HEK293T (cell line): ENCODE data around the gene SLCO3A1.

ENCODE experiments used
- CTCF ChIA-PET: fragments of 350-600 bp; formaldehyde crosslinking; extraction: SDS; loops from one replicate; lab custom pipeline; 2021; ENCODE audit warnings: antibody characterized with exemption, inconsistent platforms; lab: Yijun Ruan, JAX
- POLR2A ChIA-PET: fragments of 350-600 bp; formaldehyde crosslinking; extraction: SDS; loops from one replicate; lab custom pipeline; 2020; ENCODE audit warnings: antibody characterized with exemption, inconsistent platforms; lab: Yijun Ruan, JAX
- DNase-seq: peaks from one replicate; pipeline ENCODE4 v3.0.0; 2012; ENCODE audit warnings: mixed read lengths; ENCODE audit errors: extremely low spot score
- ARNT ChIP-seq: fragments of 450-650 bp; IDR thresholded peaks from 2 replicates; pipeline ENCODE4 v1.6.1; 2017; ENCODE audit warnings: mild to moderate bottlenecking
- BHLHE40 ChIP-seq: fragments of 450-650 bp; IDR thresholded peaks from 2 replicates; pipeline ENCODE4 v1.6.1; 2016; ENCODE audit warnings: mild to moderate bottlenecking, moderate library complexity, borderline replicate concordance
- CTBP1 ChIP-seq: fragments of 450-650 bp; IDR thresholded peaks from 2 replicates; pipeline ENCODE4 v1.6.1; 2016; ENCODE audit warnings: borderline replicate concordance
- ELF4 ChIP-seq: fragments of 450-650 bp; IDR thresholded peaks from 2 replicates; pipeline ENCODE4 v1.6.1; 2017; ENCODE audit warnings: antibody characterized with exemption
- FOXA1 ChIP-seq: fragments of 450-650 bp; IDR thresholded peaks from 2 replicates; pipeline ENCODE4 v1.6.1; 2016; ENCODE audit warnings: mild to moderate bottlenecking
- FOXK2 ChIP-seq: fragments of 450-650 bp; IDR thresholded peaks from 2 replicates; pipeline ENCODE4 v1.6.1; 2016; ENCODE audit warnings: mild to moderate bottlenecking
- FOXM1 ChIP-seq: fragments of 450-650 bp; IDR thresholded peaks from 2 replicates; pipeline ENCODE4 v1.6.1; 2017; ENCODE audit warnings: mild to moderate bottlenecking, borderline replicate concordance
- HDGF ChIP-seq: fragments of 450-650 bp; IDR thresholded peaks from 2 replicates; pipeline ENCODE4 v1.6.1; 2017; ENCODE audit warnings: antibody characterized with exemption, borderline replicate concordance
- L3MBTL2 ChIP-seq: fragments of 450-650 bp; conservative IDR thresholded peaks from 2 replicates; pipeline ENCODE4 v1.6.1; 2016; ENCODE audit warnings: mild to moderate bottlenecking
- LEF1 ChIP-seq: fragments of 450-650 bp; IDR thresholded peaks from 2 replicates; pipeline ENCODE4 v1.6.1; 2017; ENCODE audit warnings: mild to moderate bottlenecking, borderline replicate concordance
- NFRKB ChIP-seq: fragments of 450-650 bp; IDR thresholded peaks from 2 replicates; pipeline ENCODE4 v1.6.1; 2016; ENCODE audit warnings: mild to moderate bottlenecking, moderate library complexity
- SP1 ChIP-seq: fragments of 450-650 bp; IDR thresholded peaks from 2 replicates; pipeline ENCODE4 v1.6.1; 2017
- SUZ12 ChIP-seq: fragments of 450-650 bp; IDR thresholded peaks from 2 replicates; pipeline ENCODE4 v1.6.1; 2016; ENCODE audit warnings: mild to moderate bottlenecking
- TARDBP ChIP-seq: fragments of 450-650 bp; IDR thresholded peaks from 2 replicates; pipeline ENCODE4 v1.6.1; 2016
- ZNF384 ChIP-seq: fragments of 450-650 bp; IDR thresholded peaks from 2 replicates; pipeline ENCODE4 v1.6.1; 2016
- TF ChIP-seq, protein P1 (sequence below): fragments of 450-650 bp; IDR thresholded peaks from 2 replicates; pipeline ENCODE4 v1.6.1; 2016

SLCO3A1 gene

GRCh38 chr15:92076541-92076940 lies 223.0 kb downstream of the SLCO3A1 start:
- TF ChIP-seq HDGF (no peak), LEF1 (no peak), FOXK2 (no peak), NFRKB (no peak), BHLHE40 (no peak), ELF4 (no peak), FOXA1 (no peak), ZNF384 (no peak), L3MBTL2 (no peak)
- TF ChIP-seq, protein P1, sequence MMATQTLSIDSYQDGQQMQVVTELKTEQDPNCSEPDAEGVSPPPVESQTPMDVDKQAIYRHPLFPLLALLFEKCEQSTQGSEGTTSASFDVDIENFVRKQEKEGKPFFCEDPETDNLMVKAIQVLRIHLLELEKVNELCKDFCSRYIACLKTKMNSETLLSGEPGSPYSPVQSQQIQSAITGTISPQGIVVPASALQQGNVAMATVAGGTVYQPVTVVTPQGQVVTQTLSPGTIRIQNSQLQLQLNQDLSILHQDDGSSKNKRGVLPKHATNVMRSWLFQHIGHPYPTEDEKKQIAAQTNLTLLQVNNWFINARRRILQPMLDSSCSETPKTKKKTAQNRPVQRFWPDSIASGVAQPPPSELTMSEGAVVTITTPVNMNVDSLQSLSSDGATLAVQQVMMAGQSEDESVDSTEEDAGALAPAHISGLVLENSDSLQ = no peak
- CTCF ChIA-PET = no interaction called here
- no peak for DNase-seq

DNA sequence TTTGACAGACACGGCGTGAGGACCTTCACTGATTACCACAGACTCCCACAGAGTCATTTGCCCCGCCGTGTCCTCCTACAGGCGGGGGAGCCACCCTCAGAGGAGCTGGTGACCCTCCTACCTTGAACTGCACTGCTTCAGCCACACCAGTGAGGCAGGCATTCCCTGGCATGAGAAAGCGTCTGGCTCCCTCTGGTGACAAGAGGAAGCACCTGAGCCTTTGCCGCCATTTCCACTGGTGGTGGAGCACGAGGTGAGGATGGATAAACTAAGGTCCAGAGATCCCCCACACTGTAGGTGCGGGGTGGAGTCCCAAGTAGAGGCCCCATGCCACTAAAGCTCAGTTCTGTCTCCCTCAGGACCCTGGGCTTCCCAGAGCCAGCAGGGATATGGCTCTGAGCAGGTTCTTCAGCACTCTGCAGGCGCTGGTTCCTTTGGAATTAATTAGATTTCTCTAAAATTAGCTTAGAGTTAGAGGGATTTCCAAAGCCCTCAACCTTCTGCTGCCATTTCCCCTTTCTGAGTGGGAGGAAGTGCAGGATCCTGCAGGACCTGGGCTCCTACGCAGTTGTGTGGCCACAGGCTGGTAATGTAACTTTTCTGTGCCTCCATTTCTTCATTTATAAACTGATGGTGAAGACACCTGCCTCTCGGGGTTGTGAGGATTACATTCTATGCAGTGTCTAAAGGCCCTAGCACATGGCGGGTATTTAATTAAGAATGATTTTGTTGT lies 224.0 kb downstream of the SLCO3A1 start:
- ChIA-PET CTCF (interaction anchor here (0.7 to 3.1 kb wide), 5 partner anchors 13 to 372 kb away, joined by 3 to 15 read pairs (median 5); partner anchors contain the start of gene SLCO3A1), POLR2A (no interaction called here)
- DNase-seq = peak; percentile 65
- TF ChIP-seq, protein P1 = no peak
- TF ChIP-seq CTBP1 = no peak
- peak; percentile 94 for TF ChIP-seq L3MBTL2
- TF ChIP-seq ARNT = no peak

More at GRCh38 chr15:92076541-92076940, 223.0 kb downstream of the SLCO3A1 start:
- POLR2A ChIA-PET = no interaction called here

DNA sequence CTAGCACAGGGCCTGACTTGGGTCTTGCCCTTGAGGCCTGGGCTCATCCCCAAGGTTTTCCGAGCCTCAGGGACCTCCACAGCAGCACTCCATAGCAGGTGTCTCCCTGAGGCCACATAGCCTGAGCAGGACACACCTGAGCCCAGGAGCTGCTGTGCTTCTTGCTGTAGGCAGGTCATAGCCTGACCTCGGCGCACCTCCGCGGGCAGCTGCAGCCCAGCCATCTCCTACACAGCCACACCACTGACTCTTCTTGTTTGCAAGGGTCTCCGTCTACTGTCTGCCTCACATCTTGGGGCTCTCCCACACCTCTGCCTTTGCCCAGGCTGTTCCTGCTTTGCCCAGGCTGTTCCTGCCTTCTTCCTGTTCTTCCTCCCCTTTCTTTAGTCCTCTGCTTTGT lies 224.8 kb downstream of the SLCO3A1 start:
- TF ChIP-seq ZNF384 (no peak), SP1 (no peak), ARNT (no peak), TARDBP (no peak), CTBP1 (no peak), FOXA1 (no peak), HDGF (no peak), SUZ12 (no peak), BHLHE40 (no peak), FOXM1 (no peak), NFRKB (no peak)
- TF ChIP-seq, protein P1 = no peak
- POLR2A ChIA-PET = no interaction called here
- CTCF ChIA-PET = interaction anchor here (0.6 to 3.1 kb wide), 7 partner anchors 13 to 907 kb away, joined by 3 to 15 read pairs (median 3); no protein-coding TSS in a partner anchor
- no peak for DNase-seq

GRCh38 chr15:92079047-92079446 lies 225.5 kb downstream of the SLCO3A1 start:
- DNase-seq = no peak
- ChIA-PET CTCF (interaction anchor here (0.6 to 3.1 kb wide), 5 partner anchors 12 to 908 kb away, joined by 3 to 15 read pairs (median 4); no protein-coding TSS in a partner anchor), POLR2A (no interaction called here)
- TF ChIP-seq BHLHE40 = no peak
- TF ChIP-seq ELF4 = no peak
- no peak for TF ChIP-seq FOXA1
- TF ChIP-seq ARNT = no peak
- TF ChIP-seq HDGF = no peak
- no peak for TF ChIP-seq FOXM1
- TF ChIP-seq FOXK2 = no peak
- TF ChIP-seq TARDBP = no peak
- no peak for TF ChIP-seq LEF1
- TF ChIP-seq SUZ12 = no peak
- no peak for TF ChIP-seq NFRKB
- TF ChIP-seq L3MBTL2 = no peak
- no peak for TF ChIP-seq CTBP1
- TF ChIP-seq, protein P1 = no peak
- no peak for TF ChIP-seq SP1
- no peak for TF ChIP-seq ZNF384

DNA sequence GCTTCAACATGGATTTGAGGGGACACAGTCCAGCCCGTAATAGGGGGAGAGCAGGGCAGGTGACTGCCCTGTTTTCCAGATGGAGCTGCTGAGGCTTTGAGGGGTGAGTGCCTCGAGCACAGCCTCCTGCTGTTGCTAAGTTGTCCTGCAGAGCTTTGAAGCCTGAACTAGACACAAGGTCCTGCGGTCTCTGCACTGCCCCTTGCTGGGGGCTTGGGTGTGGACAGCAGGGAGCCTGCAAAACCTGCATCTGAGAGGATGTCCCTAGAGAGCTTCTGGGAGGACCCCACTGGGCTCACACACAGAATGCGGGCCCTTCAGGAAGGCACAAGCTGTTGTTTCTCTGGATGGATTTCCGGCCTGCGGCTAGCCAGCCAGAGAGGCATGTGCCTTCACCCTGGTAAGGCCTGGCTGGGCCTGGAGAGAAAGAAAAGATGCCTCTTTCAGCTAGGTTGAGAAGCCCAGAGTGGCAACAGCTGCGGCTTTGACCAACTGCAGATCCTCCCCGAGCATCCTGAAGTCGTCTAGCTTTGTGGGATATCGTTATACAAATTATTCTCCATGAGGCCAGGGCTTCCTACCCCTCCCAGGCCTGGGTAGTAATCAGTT lies 226.2 kb downstream of the SLCO3A1 start:
- TF ChIP-seq FOXA1 (no peak), FOXK2 (no peak), BHLHE40 (no peak), ELF4 (no peak), CTBP1 (no peak), ARNT (no peak), HDGF (no peak), L3MBTL2 (no peak), SP1 (no peak), ZNF384 (no peak), LEF1 (no peak), TARDBP (no peak)
- TF ChIP-seq, protein P1 = no peak
- ChIA-PET POLR2A (no interaction called here), CTCF (interaction anchor here (3.1 kb wide), 1 partner anchor 374 kb away, joined by 15 read pairs; no protein-coding TSS in a partner anchor)
- DNase-seq = no peak
